ENCODE measurements around the gene HCRTR1.

DNA sequence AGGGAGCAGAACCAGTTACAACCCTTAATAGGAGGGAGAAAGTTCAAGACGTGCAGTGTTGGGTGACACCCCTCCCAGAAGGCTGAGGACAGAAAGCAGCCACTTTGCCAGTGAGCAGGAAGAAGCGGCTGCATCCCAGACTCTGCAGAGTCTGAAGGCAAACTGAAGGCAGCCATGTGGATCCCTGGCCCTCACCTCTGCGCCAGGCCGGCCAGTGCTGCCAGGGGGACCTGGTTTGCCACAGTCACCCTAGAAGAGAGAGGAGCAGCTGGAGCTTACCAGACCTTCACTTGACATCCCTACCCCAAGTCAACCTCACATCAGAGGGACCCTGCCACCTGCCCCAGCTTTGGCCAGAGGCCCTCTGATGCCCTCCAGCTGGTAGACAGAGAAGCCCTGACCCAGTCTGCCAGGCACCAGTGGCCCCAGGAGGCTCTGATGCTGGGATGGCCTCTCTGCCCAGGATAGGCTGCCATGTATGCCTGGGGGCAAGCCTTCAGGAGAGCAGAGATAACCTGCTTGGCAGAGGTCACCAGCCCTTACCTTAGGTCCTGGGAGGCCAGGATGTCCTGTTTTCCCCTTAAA is 43.5 kb downstream of the HCRTR1 start:
- no peak for TF ChIP-seq PAX5 (IDR thresholded peaks at IDR 0.05; ENCODE audit: insufficient read depth, low read length, severe bottlenecking)
- TF ChIP-seq POLR2AphosphoS5 (IDR thresholded peaks at IDR 0.05; ENCODE audit: low read depth, low read length) = no peak
- no peak for TF ChIP-seq TAF1 (IDR thresholded peaks at IDR 0.05; ENCODE audit: low read depth, low read length)
- no peak for TF ChIP-seq POLR2A (IDR thresholded peaks at IDR 0.05; ENCODE audit: low read depth, low read length)
- TF ChIP-seq SPI1 (IDR thresholded peaks at IDR 0.05; ENCODE audit: low read depth, low read length) = no peak
- TF ChIP-seq POU2F2 (IDR thresholded peaks at IDR 0.05; ENCODE audit: low read depth, low read length) = no peak
